ENCODE measurements around the gene SRSF1. TPM values are rescaled to one million over a fixed set of nuclear protein-coding genes. Genes with fewer than 3 reads are reported as not detected.
"Not testable (repeated sequence)": the region's sequence is repeated elsewhere in the genome, so short reads cannot be mapped to it uniquely, and the experiment has no call there.

Gene SRSF1
- total RNA-seq, 2 experiments from 2014 or later: 531 to 582 TPM

DNA sequence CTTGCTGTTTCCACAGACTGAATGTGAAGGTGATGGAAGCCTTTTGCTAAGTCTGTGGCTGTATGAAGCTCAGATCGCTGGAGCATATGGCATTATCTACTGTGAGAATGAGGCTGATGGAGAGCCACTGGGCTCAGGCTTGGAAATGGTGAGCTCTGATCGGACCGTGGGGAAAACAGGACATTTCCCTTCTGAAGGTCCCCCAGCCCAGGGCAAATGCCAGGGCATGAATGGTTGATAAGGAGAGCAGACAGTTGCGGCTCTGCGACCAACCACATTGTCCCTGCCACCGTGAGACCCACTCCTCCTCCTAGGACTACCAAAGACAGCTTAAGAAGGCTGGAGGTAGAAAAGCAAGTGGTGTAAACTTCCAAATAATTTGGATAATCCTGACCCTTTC, 47.1 kb downstream of the SRSF1 start:
- no peak overlapping the region for H3K27ac ChIP-seq (ENCODE audit: low read depth, low read length, poor library complexity, severe bottlenecking)
- POLR2A ChIA-PET: interaction anchor here (0.8 to 1.4 kb wide), 2 partner anchors 8 to 1185 kb away, joined by 4 to 6 read pairs; no protein-coding TSS in a partner anchor
- no peak overlapping the region for H2AFZ ChIP-seq (ENCODE audit: low read length)
- H3K4me2 ChIP-seq (ENCODE audit: low read length): no peak overlapping the region
- no peak for DNase-seq (ENCODE audit: low spot score)
- H3K4me3 ChIP-seq (ENCODE audit: low read depth, low read length, poor library complexity, severe bottlenecking): no peak overlapping the region
- no peaks in the 10 kb centered on the region for H3K36me3 ChIP-seq (ENCODE audit: insufficient read depth, low read length)
- H3K4me1 ChIP-seq (ENCODE audit: insufficient read depth, low read length, poor library complexity, severe bottlenecking): peaks cover 16% of the 10 kb centered on the region
- H3K9me3 ChIP-seq (ENCODE audit: low read length): no peaks in the 10 kb centered on the region
- no peak for TF ChIP-seq EZH2phosphoT487 (IDR thresholded peaks at IDR 0.05; ENCODE audit: borderline replicate concordance, low read depth, low read length)
- no peak for TF ChIP-seq CTCF (conservative IDR thresholded peaks at IDR 0.05; ENCODE audit: low read length)
- no TSS peak for BruUV-seq (replicated peaks)
- intact Hi-C loops (cut with micrococcal nuclease; ENCODE audit: unreplicated experiment): no loop called here
- peaks cover 5% of the 10 kb centered on the region for H4K20me1 ChIP-seq (ENCODE audit: insufficient read depth, low read length)
- no peaks in the 10 kb centered on the region for H3K9me2 ChIP-seq (ENCODE audit: insufficient read depth, low read length)
- no peaks in the 10 kb centered on the region for H3K79me2 ChIP-seq (ENCODE audit: insufficient read depth, low read depth, low read length)
- CTCF ChIA-PET (ENCODE audit: unreplicated experiment): no interaction called here

DNA sequence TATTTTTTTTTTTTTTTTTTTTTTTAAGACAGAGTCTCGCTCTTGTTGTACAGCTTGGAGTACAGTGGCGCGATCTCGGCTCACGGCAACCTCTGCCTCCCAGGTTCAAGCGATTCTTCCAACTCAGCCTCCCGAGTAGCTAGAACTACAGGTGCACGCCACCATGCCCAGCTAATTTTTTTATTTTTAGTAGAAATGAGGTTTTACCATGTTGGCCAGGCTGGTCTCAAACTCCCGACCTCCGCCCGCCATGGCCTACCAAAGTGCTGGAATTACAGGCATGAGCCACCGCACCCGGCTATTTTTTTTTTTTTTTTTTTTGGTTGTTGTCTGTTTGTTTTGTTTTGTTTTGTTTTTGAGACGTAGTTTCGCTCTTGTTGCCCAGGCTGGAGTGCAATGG, 48.7 kb downstream of the SRSF1 start:
- intact Hi-C loops (cut with micrococcal nuclease; ENCODE audit: unreplicated experiment); CTCF ChIA-PET (ENCODE audit: unreplicated experiment); H3K4me3 ChIP-seq (ENCODE audit: low read depth, low read length, poor library complexity, severe bottlenecking); H3K36me3 ChIP-seq (ENCODE audit: insufficient read depth, low read length); H3K27ac ChIP-seq (ENCODE audit: low read depth, low read length, poor library complexity, severe bottlenecking); H3K4me2 ChIP-seq (ENCODE audit: low read length); H3K79me2 ChIP-seq (ENCODE audit: insufficient read depth, low read depth, low read length); BruUV-seq (replicated peaks); H4K20me1 ChIP-seq (ENCODE audit: insufficient read depth, low read length); DNase-seq (ENCODE audit: low spot score); H3K9me3 ChIP-seq (ENCODE audit: low read length); H3K9me2 ChIP-seq (ENCODE audit: insufficient read depth, low read length); H2AFZ ChIP-seq (ENCODE audit: low read length): not testable (repeated sequence)
- H3K4me1 ChIP-seq (ENCODE audit: insufficient read depth, low read length, poor library complexity, severe bottlenecking): peaks cover 16% of the 10 kb centered on the region
- POLR2A ChIA-PET: interaction anchor here (0.7 kb wide), 2 partner anchors 10 to 861 kb away, joined by 4 read pairs; no protein-coding TSS in a partner anchor

GRCh38 chr17:57957886-57958285, 49.2 kb downstream of the SRSF1 start:
- no peaks in the 10 kb centered on the region for H3K9me3 ChIP-seq (ENCODE audit: low read length)
- H3K27ac ChIP-seq (ENCODE audit: low read depth, low read length, poor library complexity, severe bottlenecking): no peak overlapping the region
- H3K79me2 ChIP-seq (ENCODE audit: insufficient read depth, low read depth, low read length): no peaks in the 10 kb centered on the region
- no peaks in the 10 kb centered on the region for H3K36me3 ChIP-seq (ENCODE audit: insufficient read depth, low read length)
- peaks cover 16% of the 10 kb centered on the region for H3K4me1 ChIP-seq (ENCODE audit: insufficient read depth, low read length, poor library complexity, severe bottlenecking)
- no peak overlapping the region for H2AFZ ChIP-seq (ENCODE audit: low read length)
- H4K20me1 ChIP-seq (ENCODE audit: insufficient read depth, low read length): peaks cover 5% of the 10 kb centered on the region
- BruUV-seq (replicated peaks): no TSS peak
- POLR2A ChIA-PET: interaction anchor here (0.7 kb wide), 2 partner anchors 9 to 861 kb away, joined by 4 read pairs; no protein-coding TSS in a partner anchor
- no peak overlapping the region for H3K4me3 ChIP-seq (ENCODE audit: low read depth, low read length, poor library complexity, severe bottlenecking)
- no peak for TF ChIP-seq EZH2phosphoT487 (IDR thresholded peaks at IDR 0.05; ENCODE audit: borderline replicate concordance, low read depth, low read length)
- no peak for TF ChIP-seq CTCF (conservative IDR thresholded peaks at IDR 0.05; ENCODE audit: low read length)
- H3K9me2 ChIP-seq (ENCODE audit: insufficient read depth, low read length): no peaks in the 10 kb centered on the region
- H3K4me2 ChIP-seq (ENCODE audit: low read length): no peak overlapping the region
- CTCF ChIA-PET (ENCODE audit: unreplicated experiment): no interaction called here
- no peak for DNase-seq (ENCODE audit: low spot score)
- intact Hi-C loops (cut with micrococcal nuclease; ENCODE audit: unreplicated experiment): no loop called here
